Activated CD8-positive, alpha-beta memory T cell treated with anti-CD3 and anti-CD28 coated beads for 36 hours (primary cell): ENCODE data around the gene TCF25. TPM values are rescaled to one million over a fixed set of nuclear protein-coding genes. Genes with fewer than 3 reads are reported as not detected.

Experiments
- total RNA-seq, 2 experiments: library from RNA; stranded (reverse); gene quantifications; one replicate each; pipeline ENCODE4 v1.2.3, GENCODE V29; 2021

TCF25 gene
- total RNA-seq, 2 experiments from 2014 or later: 146 to 153 TPM

Other genes with a start within 250 kb of the TCF25 start
- 10 to 100 TPM; 80.5 to 80.8 TPM for gene CHMP1A, start 215.9 kb upstream of the TCF25 start, total RNA-seq
- 10 to 100 TPM; 13.7 to 14.4 TPM for gene SPATA33, start 215.8 kb upstream of the TCF25 start, total RNA-seq
- 10 to 100 TPM; 89.7 to 93.2 TPM for gene CDK10, start 186.9 kb upstream of the TCF25 start, total RNA-seq
- 1 to 10 TPM; 7.4 to 7.9 TPM for gene SPATA2L, start 171.9 kb upstream of the TCF25 start, total RNA-seq
- gene VPS9D1, start 152.7 kb upstream of the TCF25 start, total RNA-seq: 1 to 10 TPM; 2.0 to 2.6 TPM
- 10 to 100 TPM; 28.7 to 28.9 TPM for gene ZNF276, start 152.1 kb upstream of the TCF25 start, total RNA-seq
- 100 to 1,000 TPM; 112 to 116 TPM for gene FANCA, start 56.9 kb upstream of the TCF25 start, total RNA-seq
- gene SPIRE2, start 45.1 kb upstream of the TCF25 start, total RNA-seq: under 1 TPM; 0.57 to 0.78 TPM
- 1 to 10 TPM; 1.6 to 1.8 TPM for gene MC1R, start 45.3 kb downstream of the TCF25 start, total RNA-seq
- under 1 TPM; 0.31 to 0.91 TPM for gene TUBB3, start 49.8 kb downstream of the TCF25 start, total RNA-seq
- gene DEF8, start 75.2 kb downstream of the TCF25 start, total RNA-seq: 10 to 100 TPM; 38.0 to 40.7 TPM
- under 1 TPM; 0.11 to 0.17 TPM for gene DBNDD1, start 145.9 kb downstream of the TCF25 start, total RNA-seq
- not detected for gene PRDM7, start 203.7 kb downstream of the TCF25 start, total RNA-seq